G401 (cell line): ENCODE measurements around the gene RHOH. TPM values are rescaled to one million over a fixed set of nuclear protein-coding genes. Genes with fewer than 3 reads are reported as not detected.

Experiments
- DNase-seq: peaks from one replicate; pipeline ENCODE4 v3.0.0-alpha.2; 2015; ENCODE audit warnings: low spot score
- in situ Hi-C: cut with HindIII; loops from 2 replicates; pipeline ENCODE4 v1.10.0; 2016; ENCODE audit warnings: low sequenced_read_pairs, mixed read lengths
- total RNA-seq: library from RNA; depleted of rRNA; stranded (reverse); fragments of >200 nt; shearing (Covaris generic); gene quantifications from 2 replicates; pipeline ENCODE4 v1.2.3, GENCODE V29; 2014

RHOH gene
- total RNA-seq, 1 experiment from 2014 or later = 48.6 TPM

- no peak for DNase-seq
- in situ Hi-C loops = no loop called here
Observed at GRCh38 chr4:40185830-40186664, 10.8 kb upstream of the RHOH start.

GRCh38 chr4:40186665-40187014, 10.2 kb upstream of the RHOH start:
- in situ Hi-C loops = no loop called here
- DNase-seq = no peak

GRCh38 chr4:40187386-40187906, 9.4 kb upstream of the RHOH start:
- DNase-seq = no peak
- in situ Hi-C loops = no loop called here

- in situ Hi-C loops = no loop called here
- DNase-seq = no peak
Observed at GRCh38 chr4:40190019-40190418, 6.8 kb upstream of the RHOH start.

- in situ Hi-C loops = no loop called here
Observed at GRCh38 chr4:40190465-40190864, 6.4 kb upstream of the RHOH start.

GRCh38 chr4:40190880-40191815, 5.7 kb upstream of the RHOH start:
- DNase-seq = no peak
- in situ Hi-C loops = no loop called here

More at GRCh38 chr4:40190465-40190864, 6.4 kb upstream of the RHOH start:
- no peak for DNase-seq

- DNase-seq = no peak
- in situ Hi-C loops = no loop called here
Observed at GRCh38 chr4:40192114-40193015, 4.5 kb upstream of the RHOH start.

GRCh38 chr4:40193016-40193571, 3.7 kb upstream of the RHOH start:
- peak; percentile 23 for DNase-seq
- in situ Hi-C loops = no loop called here

- DNase-seq = no peak
- in situ Hi-C loops = no loop called here
Observed at GRCh38 chr4:40193578-40193977, 3.3 kb upstream of the RHOH start.

- peak; percentile 15 for DNase-seq
- in situ Hi-C loops = no loop called here
Observed at GRCh38 chr4:40194602-40195161, 2.1 kb upstream of the RHOH start.

- DNase-seq = no peak
- in situ Hi-C loops = no loop called here
Observed at GRCh38 chr4:40195182-40196177, 1.4 kb upstream of the RHOH start.

GRCh38 chr4:40196272-40196671, 559 bp upstream of the RHOH start:
- DNase-seq = no peak
- in situ Hi-C loops = no loop called here

- no peak for DNase-seq
- in situ Hi-C loops = no loop called here
Observed at GRCh38 chr4:40197879-40198689, 1.3 kb downstream of the RHOH start.

- in situ Hi-C loops = no loop called here
Observed at GRCh38 chr4:40199179-40199670, 2.4 kb downstream of the RHOH start.

GRCh38 chr4:40199999-40200874, 3.4 kb downstream of the RHOH start:
- DNase-seq = no peak
- in situ Hi-C loops = no loop called here

More at GRCh38 chr4:40199179-40199670, 2.4 kb downstream of the RHOH start:
- no peak for DNase-seq
